ENCODE data around the gene RCAN1.

The RCAN1 gene

DNA sequence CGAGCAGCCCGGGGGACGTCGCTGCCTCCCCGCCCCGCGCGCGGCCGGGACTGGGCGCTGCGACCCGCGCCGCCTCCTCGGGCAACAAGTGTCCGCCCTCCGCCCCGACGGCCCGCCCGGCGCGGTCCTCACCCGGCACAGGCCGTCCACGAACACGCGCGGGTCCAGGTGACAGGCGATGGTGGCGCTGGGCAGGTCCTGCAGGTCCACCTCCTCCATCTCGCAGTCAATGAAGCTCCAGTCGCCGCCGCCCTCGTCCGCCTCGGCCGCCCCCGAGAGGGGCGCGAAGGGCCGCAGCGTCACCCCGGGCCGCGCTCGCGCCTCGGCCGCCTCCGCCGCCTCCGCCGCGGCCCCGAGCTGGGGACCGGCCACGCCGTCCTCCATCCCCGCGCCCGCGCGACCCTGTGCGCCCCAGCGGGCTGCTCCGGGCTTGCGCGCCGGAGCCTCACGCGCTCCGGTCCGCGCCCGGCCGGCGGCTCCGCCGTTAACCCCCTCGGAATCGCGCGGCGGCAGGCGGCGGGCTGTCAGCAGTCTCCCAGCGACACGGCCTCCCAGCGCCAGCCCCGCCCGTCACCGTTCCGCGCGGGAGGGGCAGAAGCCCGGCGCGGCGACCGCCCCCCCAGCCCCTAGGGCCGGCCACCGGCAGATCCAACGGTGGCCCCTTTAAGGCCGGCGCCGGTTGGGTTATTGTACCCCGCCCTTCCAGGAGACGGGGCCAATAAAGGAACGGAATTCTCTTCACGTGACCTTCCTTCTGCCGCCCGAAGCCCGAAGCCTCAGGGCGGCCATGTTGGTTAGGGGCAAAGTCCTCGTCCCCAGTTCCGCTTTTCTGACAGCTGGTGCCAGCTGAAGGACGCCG, at the start of gene RCAN1:
TSS of gene RCAN1 (minus strand) at position 486 of the 859 bp plus-strand sequence. CDS start at position 384, 102 bp downstream.
- peak; percentile 97 for DNase-seq

DNA sequence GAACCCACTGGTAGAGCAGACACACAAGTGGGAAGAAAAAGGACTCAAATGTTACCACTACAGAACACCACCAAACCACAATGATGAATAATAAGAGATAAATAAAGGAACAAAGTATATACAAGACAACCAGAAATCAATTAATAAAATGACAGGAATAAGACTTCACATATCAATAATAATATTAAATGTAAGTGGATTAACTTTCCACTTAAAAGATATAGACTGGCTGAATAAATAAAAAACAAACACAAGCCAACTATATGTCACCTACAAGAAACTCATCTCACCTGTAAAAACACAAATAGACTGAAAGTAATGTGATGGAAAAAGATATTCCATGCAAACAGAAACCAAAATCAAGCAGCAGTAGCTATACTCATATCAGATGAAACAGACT, 46.9 kb upstream of the RCAN1 start:
- no peak for DNase-seq

DNA sequence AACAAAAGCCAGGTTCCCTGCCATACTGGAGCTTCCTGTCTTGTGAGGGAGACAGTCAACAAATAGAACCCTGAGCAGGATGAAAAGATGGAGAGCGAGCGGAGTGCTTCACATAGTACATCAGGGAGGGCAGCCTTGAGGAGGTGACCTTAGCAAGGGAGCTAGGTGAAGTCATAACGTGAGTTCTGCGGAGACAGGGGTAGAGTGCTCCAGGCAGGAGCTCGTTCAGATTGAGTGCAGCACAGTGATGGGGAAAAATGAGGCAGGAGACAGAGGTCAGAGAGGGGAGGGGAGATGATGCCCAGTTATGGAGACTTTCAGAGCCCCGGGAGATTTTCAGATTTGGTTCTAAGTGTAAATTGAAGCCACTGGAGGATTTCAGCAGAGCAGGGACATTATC, 38.6 kb upstream of the RCAN1 start:
- DNase-seq = no peak

DNA sequence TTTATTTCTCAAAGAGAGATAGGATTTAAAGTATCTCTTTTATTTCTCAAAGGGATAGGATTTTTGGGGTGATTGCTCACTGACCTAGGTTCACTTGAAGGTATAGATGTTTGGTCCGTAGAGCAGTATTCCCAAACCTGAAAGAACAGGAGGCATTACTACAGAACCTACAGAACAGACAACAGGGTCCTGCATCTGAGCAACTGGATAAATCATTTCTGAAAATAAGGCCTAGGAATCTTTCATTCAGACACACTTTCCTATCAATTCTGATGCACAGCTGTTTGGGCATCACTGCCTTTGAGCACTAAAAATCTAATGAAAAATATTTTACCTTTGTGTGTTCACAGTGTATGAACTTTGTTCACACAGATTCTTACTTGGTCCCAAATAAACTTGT, 36.7 kb upstream of the RCAN1 start:
- no peak for DNase-seq

DNA sequence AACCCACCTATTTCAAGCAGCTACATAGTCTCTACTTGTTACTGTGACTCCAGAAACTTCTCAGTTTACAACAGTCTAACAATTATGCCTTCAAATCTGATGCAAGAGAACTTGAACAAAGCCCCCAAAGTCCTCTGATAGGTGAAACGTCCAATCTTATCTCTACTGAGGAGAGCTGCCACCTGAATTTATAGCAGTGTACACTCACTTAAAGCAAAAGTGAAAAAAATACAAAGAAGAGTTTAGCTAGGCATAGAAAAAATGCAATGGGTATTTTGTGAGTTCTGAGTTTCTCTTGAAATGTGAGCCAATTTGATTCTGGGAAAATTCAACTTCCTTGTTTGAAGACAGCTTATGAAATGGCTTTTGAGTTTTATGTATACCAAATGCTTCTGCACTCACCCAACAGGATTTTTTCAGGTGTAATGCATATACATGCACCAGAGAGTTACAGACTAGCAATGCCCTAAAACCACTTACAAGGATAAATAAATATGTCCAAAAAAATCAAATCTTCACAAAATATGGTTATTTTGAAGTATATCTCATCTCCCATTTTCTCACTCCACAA, 36.0 kb upstream of the RCAN1 start:
- no peak for DNase-seq

DNA sequence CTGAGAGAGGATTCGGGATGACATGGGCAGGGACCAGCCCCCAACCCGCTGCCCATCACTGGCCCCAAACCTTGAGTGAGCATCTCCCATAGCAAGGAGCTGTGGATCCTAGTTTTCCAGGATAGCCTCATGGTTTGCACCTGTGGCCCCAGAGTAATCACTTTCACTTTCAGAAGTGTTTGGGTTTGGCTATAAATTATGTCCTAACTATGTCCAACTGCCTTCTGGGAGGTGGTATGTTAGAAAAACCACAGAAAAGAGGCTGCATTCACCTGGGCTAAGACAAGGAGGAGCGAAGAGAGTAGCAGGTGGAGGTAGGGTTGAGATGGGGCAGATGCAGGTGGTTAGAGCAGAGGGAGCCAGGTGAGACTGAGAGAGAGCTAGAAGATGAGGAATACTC, 34.5 kb upstream of the RCAN1 start:
- DNase-seq = no peak

DNA sequence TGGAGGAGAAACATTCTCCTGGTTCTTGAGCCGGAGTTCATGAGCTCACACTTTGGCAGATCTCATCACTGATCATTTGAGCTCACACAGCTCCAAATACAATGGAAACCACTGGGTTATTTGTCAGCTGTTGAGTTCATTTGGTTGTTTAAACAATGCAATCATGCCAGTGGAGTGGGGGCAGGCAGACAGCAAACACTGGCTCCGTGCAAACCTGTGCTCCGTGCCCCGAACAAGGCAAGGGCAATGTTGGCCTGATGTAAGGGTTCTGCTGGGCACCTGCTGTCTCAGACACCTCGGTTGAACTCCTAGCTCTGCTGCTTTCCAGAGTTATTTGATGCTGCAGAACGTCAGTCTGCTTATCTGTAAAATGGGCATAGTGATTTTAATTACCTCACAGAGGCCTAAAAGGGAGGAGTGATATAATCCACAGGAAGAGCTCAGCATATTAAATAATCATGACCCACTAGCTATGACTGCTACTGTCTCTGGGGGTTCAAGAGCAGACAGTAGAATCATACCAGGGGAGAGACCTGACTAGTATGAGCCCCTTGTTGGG, 33.9 kb upstream of the RCAN1 start:
- DNase-seq = no peak

DNA sequence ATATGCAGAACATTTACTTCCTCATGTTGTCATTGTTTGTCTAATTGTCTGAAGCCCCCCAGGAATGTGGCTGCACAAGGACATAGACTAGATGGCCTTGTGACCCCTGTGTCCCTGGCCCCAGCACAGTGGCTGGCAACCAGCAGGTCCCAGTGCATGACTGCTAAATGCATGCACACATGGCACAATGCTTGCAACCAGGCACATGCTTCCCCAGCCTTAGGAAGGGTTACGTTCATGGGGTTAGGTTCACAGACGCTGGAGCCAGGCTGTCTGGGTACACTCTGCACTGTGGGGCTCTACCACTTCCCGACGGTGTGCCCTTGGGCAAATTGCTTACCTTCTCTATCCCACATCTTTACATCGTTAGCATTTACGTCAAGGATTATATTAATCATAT, 32.6 kb upstream of the RCAN1 start:
- no peak for DNase-seq

DNA sequence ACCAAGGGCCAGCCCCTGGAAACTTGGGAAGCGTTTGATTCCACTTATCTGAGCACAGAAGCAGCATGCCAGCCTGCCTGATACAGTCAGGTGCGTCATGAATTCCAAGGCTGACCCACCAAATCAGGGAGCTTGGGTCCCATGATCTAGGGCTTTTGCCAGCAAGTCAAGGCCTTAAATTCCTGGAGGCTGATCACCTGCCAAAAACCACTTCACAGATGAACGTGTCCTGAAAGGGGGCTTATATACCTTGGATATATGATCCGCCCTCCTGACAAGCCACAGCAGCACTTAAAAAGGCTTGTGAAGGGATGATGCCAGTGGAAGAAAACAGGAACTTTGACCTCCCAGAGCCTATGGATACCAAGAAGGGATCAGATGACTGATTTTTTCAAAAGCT, 29.9 kb upstream of the RCAN1 start:
- no peak for DNase-seq

DNA sequence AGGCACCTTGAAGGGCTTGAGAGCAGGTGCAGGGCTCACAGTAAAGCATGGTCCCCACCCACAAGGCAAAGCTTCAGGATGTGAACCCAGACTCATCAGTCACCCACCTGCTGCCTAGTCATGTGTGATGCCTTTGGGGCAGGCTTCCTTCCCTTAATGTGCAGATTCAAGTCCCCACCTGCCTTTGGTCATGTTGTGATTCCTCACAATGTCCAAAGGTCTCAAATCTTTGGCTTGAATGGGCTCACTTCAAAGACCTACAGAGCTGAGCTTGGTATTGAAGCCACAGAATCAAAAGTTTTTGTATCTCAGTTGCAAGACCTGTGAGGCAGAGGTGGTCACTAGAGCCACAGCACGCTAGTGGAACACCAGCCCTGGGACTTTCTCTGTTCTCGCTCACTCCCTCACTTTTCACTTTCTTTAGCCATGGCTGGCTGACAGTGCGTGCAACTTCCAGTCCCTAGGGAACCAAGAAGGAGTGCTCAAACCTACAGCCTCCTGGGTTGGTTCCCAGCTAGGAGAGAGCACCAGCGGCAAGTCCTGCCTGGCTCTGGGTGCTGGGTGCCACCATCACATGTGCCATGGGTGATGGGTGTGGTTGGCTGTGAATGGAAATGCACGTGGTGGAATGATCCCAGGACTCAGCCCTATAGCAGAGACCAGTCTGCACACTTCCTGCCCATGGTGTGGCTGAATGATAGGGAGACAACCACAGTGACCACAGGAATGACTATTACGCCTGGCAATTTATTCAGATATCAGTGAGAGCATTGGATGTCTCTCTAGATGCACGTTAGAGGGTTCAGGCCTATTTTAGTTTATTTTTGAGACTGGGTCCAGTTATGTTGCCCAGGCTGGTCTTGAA, 27.5 kb upstream of the RCAN1 start:
- no peak for DNase-seq

DNA sequence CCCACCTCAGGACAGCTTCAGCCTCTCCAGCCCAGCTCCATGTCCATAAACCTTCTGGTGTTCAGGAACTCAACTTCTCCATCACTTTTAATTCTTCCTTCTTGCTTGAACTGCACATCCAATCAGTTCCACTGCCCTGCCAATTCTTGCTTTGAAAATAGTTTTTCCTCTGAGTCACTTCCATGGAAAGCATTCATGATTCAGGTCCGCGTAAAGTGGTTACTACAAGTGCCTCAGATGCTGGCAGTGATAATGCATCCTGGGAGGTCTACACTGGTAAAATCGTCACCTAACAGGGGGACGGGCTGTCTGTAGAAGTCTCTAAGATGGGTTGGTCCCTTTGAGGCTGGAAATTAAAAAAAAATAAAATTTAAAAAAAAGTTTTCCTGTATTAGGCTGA, 25.9 kb upstream of the RCAN1 start:
- DNase-seq = no peak

DNA sequence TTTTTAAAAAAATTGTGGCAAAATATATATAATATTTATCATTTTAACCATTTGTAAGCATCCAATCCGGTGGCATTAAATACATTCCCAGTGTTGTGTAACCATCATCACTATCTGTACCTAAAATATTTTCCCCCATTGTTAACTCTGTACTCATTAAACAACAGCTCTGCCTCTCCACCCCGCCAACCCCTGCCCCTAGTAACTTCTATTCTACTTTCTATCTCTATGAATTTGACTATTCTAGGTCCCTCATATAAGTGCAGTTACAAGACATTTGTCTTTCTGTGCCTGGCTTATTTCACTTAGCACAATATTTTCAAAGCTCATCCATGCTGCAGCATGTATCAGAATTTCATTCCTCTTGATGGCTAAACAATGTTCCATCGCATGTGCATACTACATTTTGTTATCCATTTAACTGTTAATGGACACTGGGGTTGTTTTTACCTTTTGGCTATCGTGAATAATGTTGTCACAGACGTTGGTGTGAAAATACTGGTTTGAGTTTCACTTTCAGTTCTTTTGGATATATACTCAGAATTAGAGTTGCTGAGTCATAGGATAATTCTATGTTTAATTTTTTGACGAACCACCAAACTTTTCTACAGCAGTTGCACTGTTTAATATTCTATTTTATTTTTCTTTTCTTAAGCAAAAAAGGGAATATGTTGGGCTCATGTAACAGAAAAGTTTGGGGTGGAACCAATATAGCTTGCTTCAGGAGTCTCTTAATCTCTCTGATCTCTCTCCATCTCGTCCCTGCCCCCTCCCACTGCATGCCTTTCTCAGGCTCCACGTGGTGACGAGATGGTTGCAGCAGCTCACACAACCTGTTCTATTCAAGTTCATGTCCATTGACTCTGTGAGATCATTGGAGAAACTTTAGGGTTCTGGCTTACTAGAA, 25.2 kb upstream of the RCAN1 start:
- no peak for DNase-seq

DNA sequence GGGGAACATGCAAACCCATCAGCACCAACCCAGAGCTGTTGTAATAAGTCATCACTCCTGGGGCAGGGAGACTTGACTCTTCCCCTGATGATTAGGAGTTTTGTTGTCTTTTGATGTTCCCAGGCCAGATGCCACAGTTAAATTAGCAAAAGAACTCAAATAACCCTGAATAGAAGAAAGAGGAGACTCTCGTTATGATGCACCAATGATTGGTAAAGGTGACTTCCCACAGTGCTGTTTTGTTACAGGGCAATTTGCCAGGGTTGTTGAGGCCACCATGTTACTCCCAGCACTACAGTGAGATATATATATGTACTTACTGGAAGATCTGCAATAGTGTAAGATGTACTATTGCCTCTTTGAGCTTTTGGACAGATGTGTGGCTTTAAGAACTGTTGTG, 24.3 kb upstream of the RCAN1 start:
- DNase-seq = no peak

DNA sequence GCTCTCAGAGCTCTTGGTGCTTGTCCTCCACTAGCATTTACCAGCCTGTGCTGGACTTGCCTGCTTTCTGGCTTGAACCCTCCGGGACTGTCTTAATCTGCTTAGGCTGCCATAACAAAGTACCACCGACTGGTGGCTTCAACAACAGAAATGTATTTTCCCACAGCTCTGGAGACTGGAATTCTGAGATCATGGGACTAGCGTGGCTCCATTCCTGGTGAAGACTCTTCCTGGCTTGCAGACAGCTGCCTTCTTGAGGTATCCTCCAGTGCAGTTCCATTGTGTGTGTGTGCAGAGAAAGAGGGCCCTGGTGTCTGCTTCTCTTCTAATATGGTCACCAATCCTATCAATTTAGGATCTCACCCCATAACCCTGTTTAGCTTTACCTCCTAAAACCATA, 22.0 kb upstream of the RCAN1 start:
- DNase-seq = no peak

DNA sequence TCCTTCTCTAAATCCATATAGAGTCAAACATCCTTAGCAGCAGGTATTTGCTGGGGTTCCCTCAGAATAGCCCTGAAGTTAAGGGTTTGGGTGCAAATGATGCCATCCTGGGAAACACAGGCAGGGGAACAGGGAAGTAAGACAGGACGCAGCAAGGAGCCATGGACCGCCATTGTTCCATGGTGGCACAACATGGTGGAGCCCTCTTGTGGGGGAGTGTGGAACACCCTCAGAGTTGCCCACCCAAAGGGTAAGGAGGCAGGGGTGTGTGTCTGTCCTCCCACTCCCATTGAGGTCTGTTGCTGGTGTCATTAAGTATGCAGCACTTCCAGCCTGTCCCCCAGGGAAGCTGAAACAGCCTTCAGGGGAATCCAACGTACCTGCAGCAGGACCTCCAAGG, 20.4 kb upstream of the RCAN1 start:
- no peak for DNase-seq

DNA sequence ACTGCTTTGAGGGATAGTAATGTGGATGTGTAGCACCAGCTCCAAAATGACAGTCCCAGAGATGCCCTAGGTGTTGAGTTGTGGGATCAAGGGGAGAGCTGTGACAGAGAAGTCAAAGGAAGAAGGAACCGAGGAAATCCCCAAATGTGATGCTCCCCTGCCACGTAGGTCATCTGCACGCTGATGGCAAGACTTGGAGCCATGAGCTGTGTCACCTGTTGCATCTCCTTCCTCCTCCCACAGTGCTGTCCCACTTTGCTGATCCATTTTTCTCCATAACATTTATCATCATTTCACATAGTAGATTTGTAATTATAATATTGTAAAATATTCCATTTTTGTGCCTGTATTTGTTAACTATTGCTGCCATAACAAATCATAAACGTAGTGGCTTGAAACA, 17.6 kb upstream of the RCAN1 start:
- no peak for DNase-seq

DNA sequence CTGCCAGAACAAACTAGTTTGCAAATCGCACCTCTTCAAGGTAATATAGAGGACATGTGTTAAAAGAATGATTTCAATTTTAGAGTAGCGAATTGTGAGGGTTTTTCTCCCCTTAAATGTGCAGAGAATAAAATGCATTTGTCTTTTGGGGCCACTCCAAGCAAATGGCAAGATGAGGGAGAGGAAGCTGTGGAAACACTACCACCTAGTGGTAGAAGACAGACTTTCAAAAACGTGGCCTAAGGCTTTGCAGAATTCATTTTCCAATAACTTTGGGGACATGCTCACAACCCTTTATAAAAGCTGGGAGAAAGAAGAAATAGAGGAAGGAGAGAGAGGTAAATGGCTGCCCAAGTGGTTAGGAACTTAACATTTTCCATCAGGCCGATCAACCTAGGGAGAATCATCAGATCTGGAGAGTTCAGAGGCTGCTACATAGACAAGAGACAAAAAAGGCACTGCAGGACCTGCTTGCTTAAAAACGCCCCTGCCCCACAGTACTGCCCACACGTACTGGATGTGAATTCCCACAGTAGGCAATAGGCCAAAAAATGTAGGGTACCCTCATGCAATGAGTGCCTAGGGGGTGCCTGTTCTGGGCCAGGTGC, 15.7 kb upstream of the RCAN1 start:
- peak; percentile 38 for DNase-seq

DNA sequence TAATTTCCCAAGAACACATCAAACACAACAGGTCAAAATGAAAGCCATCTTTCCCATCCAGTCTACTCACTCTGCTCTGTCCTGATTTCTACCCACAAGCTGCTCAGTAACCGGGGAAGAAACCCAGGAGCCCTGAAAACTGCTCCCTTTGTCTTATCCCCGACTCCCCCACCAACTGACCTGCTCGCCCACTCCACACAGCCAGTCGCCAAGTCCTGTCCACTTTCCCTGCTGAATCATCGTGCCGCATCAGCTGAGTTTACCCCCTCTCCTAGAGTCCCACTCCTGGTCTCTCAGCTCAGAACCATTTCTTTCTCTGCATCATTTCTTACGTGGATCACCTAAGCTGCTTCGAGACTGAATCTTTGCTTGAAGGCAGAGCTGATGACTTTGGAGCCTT, 11.2 kb upstream of the RCAN1 start:
- no peak for DNase-seq

DNA sequence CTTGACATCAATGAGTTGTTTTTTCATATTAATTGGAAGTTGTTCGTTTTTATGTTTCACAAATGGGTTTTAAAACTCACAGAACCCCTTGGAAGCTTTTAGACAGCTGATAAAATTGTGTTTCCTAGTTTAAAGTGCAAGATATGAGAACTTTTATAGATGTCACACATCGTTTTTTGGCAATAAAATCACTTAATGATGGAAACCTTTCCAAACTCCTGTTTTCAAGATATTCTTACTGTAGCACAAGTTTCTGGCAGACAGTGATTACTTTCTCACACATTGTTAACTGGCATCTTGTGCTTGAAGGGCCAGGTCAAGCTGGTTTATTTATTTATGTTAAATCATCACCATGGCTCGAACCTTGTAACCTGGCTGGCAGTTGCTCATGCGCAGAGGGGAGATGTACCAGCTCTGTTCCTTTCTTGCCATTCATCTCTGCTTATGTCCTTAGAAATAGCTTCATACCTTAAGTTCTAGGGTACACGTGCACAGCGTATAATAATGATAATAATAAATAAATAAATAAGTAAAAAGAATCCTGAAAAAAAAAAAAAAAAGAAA, 10.2 kb upstream of the RCAN1 start:
- peak; percentile 21 for DNase-seq

DNA sequence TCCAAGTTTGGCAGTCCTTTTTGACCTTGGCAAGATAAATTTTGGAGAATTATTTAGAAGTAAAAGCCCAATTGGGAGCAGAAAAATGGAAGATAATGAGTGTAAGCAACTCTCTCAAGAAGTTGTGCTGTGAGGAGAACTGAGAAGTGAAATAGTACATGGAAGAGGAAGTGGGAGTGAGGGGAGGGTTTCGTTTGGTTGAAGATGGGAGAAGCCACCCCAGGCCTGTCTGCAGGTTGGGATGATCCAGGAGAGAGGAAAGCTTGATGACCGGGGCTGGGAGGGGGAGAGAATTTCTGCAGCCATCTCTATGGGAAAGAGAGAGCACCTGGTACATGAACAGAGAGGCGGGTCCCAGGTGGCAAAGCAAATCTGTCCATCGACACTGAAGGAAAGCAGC, 8.6 kb upstream of the RCAN1 start:
- DNase-seq = no peak
